HEK293 (cell line): ENCODE results near the gene CXCL17.
"Not testable (repeated sequence)": the region's sequence is repeated elsewhere in the genome, so short reads cannot be mapped to it uniquely, and the experiment has no call there.

ENCODE experiments used
- ATF2 ChIP-seq: fragments of 450-650 bp; formaldehyde crosslinking; IDR thresholded peaks from 2 replicates; pipeline ENCODE4 v1.5.1; 2016; ENCODE audit warnings: missing biosample characterization, missing genetic modification characterization, low read depth
- CTCF ChIP-seq: fragments of 450-650 bp; formaldehyde crosslinking; IDR thresholded peaks from 2 replicates; pipeline ENCODE4 v1.5.1; 2016; ENCODE audit warnings: missing biosample characterization, missing genetic modification characterization
- KLF16 ChIP-seq: fragments of 450-650 bp; formaldehyde crosslinking; IDR thresholded peaks from 2 replicates; pipeline ENCODE4 v1.5.1; 2017; ENCODE audit warnings: missing biosample characterization, missing genetic modification characterization
- TCF7L2 ChIP-seq: IDR thresholded peaks from 2 replicates; pipeline ENCODE4 v1.6.1; 2011; ENCODE audit warnings: low read depth, mild to moderate bottlenecking, inconsistent platforms, low read length, moderate library complexity, borderline replicate concordance
- YY1 ChIP-seq: fragments of 450-650 bp; formaldehyde crosslinking; IDR thresholded peaks from 2 replicates; pipeline ENCODE4 v1.5.1; 2018; ENCODE audit warnings: missing biosample characterization, missing genetic modification characterization
- ZBTB7A ChIP-seq: fragments of 450-650 bp; formaldehyde crosslinking; IDR thresholded peaks from 2 replicates; pipeline ENCODE4 v1.5.1; 2016; ENCODE audit warnings: low read depth, missing biosample characterization, missing genetic modification characterization
- ZFP3 ChIP-seq: fragments of 450-650 bp; formaldehyde crosslinking; IDR thresholded peaks from 2 replicates; pipeline ENCODE4 v1.5.1; 2016; ENCODE audit warnings: low read depth, missing biosample characterization, missing genetic modification characterization
- ZNF239 ChIP-seq: fragments of 450-650 bp; formaldehyde crosslinking; IDR thresholded peaks from 2 replicates; pipeline ENCODE4 v1.5.1; 2016; ENCODE audit warnings: missing biosample characterization, missing genetic modification characterization
- ZNF362 ChIP-seq: fragments of 450-650 bp; formaldehyde crosslinking; IDR thresholded peaks from 2 replicates; pipeline ENCODE4 v1.5.1; 2016; ENCODE audit warnings: missing biosample characterization, missing genetic modification characterization
- ZNF48 ChIP-seq: fragments of 450-650 bp; formaldehyde crosslinking; IDR thresholded peaks from 2 replicates; pipeline ENCODE4 v1.5.1; 2016; ENCODE audit warnings: missing biosample characterization, missing genetic modification characterization
- ZNF660 ChIP-seq: fragments of 450-650 bp; IDR thresholded peaks from 2 replicates; pipeline ENCODE4 v1.5.1; 2018; ENCODE audit warnings: missing biosample characterization, mild to moderate bottlenecking, missing genetic modification characterization
- ZNF707 ChIP-seq: fragments of 450-650 bp; formaldehyde crosslinking; IDR thresholded peaks from 2 replicates; pipeline ENCODE4 v1.5.1; 2016; ENCODE audit warnings: missing biosample characterization, missing genetic modification characterization
- ZNF837 ChIP-seq: fragments of 450-650 bp; formaldehyde crosslinking; IDR thresholded peaks from 2 replicates; pipeline ENCODE4 v1.5.1; 2016; ENCODE audit warnings: missing biosample characterization, missing genetic modification characterization

- not testable (repeated sequence) for TF ChIP-seq CTCF; ZFP3 (tag by site-specific recombination); KLF16; TCF7L2; ZNF239; ZNF660 (tag by site-specific recombination); ZNF707; YY1 (tag by site-specific recombination); ZNF362; ZBTB7A; ZNF48 (tag by site-specific recombination); ATF2; ZNF837
Observed at GRCh38 chr19:42485036-42485435, 42.3 kb upstream of the CXCL17 start.
